SK-N-MC (cell line): ENCODE data around the gene GPRASP1.
"Not testable (repeated sequence)": the region's sequence is repeated elsewhere in the genome, so short reads cannot be mapped to it uniquely, and the experiment has no call there.

Source experiments
- EZH2 ChIP-seq: fragments of 200-600 bp; sonication (generic); IDR thresholded peaks from one replicate; pipeline ENCODE4 v1.6.1; 2017; ENCODE audit warnings: antibody characterized with exemption
- POLR2AphosphoS5 ChIP-seq: IDR thresholded peaks from 2 replicates; pipeline ENCODE4 v1.6.1; 2012; ENCODE audit warnings: mild to moderate bottlenecking, low read depth, low read length, borderline replicate concordance

DNA sequence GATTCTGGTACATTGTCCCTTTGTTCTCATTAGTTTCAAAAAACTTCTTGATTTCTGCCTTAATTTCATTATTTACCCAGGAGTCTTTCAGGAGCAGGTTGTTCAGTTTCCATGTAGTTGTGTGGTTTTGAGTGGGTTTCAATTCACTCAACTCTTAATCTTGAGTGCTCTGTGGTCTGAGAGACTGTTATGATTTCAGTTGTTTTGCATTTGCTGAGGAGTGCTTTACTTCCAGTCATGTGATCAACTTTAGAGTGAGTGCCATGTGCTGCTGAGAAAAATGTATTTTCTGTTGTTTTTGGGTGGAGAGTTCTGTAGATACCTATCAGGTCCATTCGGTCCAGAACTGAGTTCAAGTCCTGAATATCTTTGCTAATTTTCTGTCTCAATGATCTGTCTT, 15.8 kb downstream of the GPRASP1 start:
- not testable (repeated sequence) for TF ChIP-seq EZH2, POLR2AphosphoS5
